GM12878 (cell line): Measurements from ENCODE around the gene PLD3. TPM values are rescaled to one million over a fixed set of nuclear protein-coding genes. Genes with fewer than 3 reads are reported as not detected.

Experiments
- CREM ChIP-seq: IDR thresholded peaks from 2 replicates; pipeline ENCODE4 v1.6.1; 2014; ENCODE audit warnings: antibody characterized with exemption, low read depth
- HDAC2 ChIP-seq: fragments of 200-600 bp; sonication (generic); IDR thresholded peaks from 2 replicates; pipeline ENCODE4 v1.6.1; 2017
- MEF2A ChIP-seq: IDR thresholded peaks from 2 replicates; pipeline ENCODE4 v1.6.1; 2011; ENCODE audit warnings: low read depth, mild to moderate bottlenecking, low read length, moderate library complexity; ENCODE audit not compliant: insufficient read depth
- MYC ChIP-seq: IDR thresholded peaks from 2 replicates; pipeline ENCODE4 v1.6.1; 2011; ENCODE audit warnings: mild to moderate bottlenecking, low read length, moderate library complexity, inconsistent platforms; ENCODE audit not compliant: insufficient read depth, insufficient replicate concordance, insufficient read length, severe bottlenecking
- NFXL1 ChIP-seq: fragments of 450-650 bp; IDR thresholded peaks from 2 replicates; pipeline ENCODE4 v1.6.1; 2017; ENCODE audit warnings: antibody characterized with exemption, mild to moderate bottlenecking, borderline replicate concordance
- NFYA ChIP-seq: IDR thresholded peaks from 2 replicates; pipeline ENCODE4 v1.6.1; 2011; ENCODE audit warnings: low read depth, mild to moderate bottlenecking, low read length, improper control_type of control experiment, borderline replicate concordance
- NR2C2 ChIP-seq: IDR thresholded peaks from 2 replicates; pipeline ENCODE4 v1.6.1; 2011; ENCODE audit warnings: borderline replicate concordance, low read depth; ENCODE audit not compliant: control insufficient read depth, insufficient read length
- ZNF217 ChIP-seq: fragments of 450-650 bp; IDR thresholded peaks from 2 replicates; pipeline ENCODE4 v1.6.1; 2017; ENCODE audit warnings: antibody characterized with exemption, mild to moderate bottlenecking
- polyA plus RNA-seq, 11 experiments: library from polyadenylated mRNA; depleted of rRNA in 4 of 11; unstranded in 6 of 11; stranded (reverse) in 5 of 11; fragments of >200 nt; fragmentation: Nextera tagmentation in 4 of 11; fragmentation: Illumina TruSeq in 1 of 11; extraction: Ambion mirVana in 4 of 11; extraction: Trizol in 1 of 11; gene quantifications; 1 replicate in 1 of 11; 2 replicates in 10 of 11; pipeline versions ENCODE4 v1.2.1 to v1.2.3, GENCODE V29; 2011 to 2016; ENCODE audit warnings: inconsistent platforms in 2 of 11, missing spikeins in 2 of 11, low read depth in 1 of 11
- total RNA-seq, 4 experiments: library from RNA; depleted of rRNA in 3 of 4; stranded (reverse); fragments of >200 nt in 3 of 4; fragmentation: Illumina TruSeq in 1 of 4; extraction: Trizol in 1 of 4; gene quantifications; 2 replicates each; pipeline versions ENCODE4 v1.2.1 to v1.2.3, GENCODE V29; 2013 to 2021
- TF ChIP-seq, protein P1 (sequence below): fragments of 450-650 bp; IDR thresholded peaks from 2 replicates; pipeline ENCODE4 v1.6.1; 2017; ENCODE audit warnings: mild to moderate bottlenecking, low read depth, inconsistent platforms; ENCODE audit not compliant: poor library complexity, severe bottlenecking
- TF ChIP-seq, protein P2 (sequence below), 3 experiments: IDR thresholded peaks in 2 of 3; conservative IDR thresholded peaks in 1 of 3; 2 replicates each; pipeline ENCODE4 v1.5.1; 2011; ENCODE audit warnings: low read depth in 3 of 3, low read length in 3 of 3, mild to moderate bottlenecking in 3 of 3, control low read depth in 2 of 3, moderate library complexity in 2 of 3, inconsistent platforms in 1 of 3, mixed read lengths in 1 of 3; ENCODE audit not compliant: control insufficient read depth in 2 of 3, insufficient read depth in 1 of 3; ENCODE audit errors: extremely low read depth in 1 of 3
- TF ChIP-seq, protein P3 (sequence below): fragments of 450-650 bp; conservative IDR thresholded peaks from 2 replicates; pipeline ENCODE4 v1.6.1; 2017; ENCODE audit warnings: mild to moderate bottlenecking, moderate library complexity
- TF ChIP-seq, protein P4 (sequence below): IDR thresholded peaks from 2 replicates; pipeline ENCODE4 v1.6.1; 2011; ENCODE audit warnings: low read depth, mild to moderate bottlenecking, low read length, moderate library complexity, borderline replicate concordance; ENCODE audit errors: extremely low read depth

PLD3 gene
- total and polyA plus RNA-seq, 10 of the 15 experiments (the other 5 are each of a cell fraction or from before 2014, with no cell fraction given) = 1.3 to 134 (median 72.7) TPM

DNA sequence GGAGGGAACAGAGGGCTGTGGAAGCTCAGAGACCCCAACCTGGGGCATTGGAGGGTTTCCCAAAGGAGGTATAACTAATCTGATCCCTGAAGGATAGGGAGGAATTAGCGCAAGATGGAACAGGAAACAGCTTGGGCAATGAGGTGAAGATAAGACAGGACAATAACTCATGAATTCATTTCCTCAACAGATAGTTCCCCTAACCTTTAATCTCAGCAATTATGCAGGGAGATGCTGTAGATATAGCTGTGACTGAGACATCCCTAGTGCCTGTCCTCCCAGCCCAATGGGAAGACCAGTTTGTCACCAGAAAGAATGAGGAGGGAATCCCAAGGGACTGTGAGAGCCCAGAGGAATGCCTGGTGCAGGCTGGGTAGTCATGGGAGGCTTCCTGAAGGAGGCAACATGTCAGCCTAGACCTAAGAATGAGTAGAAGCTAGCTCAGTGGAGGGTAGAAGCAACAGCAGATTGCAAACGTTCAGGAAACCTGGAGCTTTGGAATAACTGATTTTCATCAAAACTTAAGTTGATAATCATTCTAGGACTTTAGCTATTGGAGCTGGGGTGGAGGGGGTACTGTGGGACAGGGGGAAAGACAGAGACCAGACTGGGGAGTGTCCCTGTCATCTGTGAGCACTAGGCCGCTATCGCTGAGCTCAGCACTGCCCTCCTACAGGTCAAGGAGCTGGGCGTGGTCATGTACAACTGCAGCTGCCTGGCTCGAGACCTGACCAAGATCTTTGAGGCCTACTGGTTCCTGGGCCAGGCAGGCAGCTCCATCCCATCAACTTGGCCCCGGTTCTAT, 22.7 kb downstream of the PLD3 start (continued):
- TF ChIP-seq, protein P1, sequence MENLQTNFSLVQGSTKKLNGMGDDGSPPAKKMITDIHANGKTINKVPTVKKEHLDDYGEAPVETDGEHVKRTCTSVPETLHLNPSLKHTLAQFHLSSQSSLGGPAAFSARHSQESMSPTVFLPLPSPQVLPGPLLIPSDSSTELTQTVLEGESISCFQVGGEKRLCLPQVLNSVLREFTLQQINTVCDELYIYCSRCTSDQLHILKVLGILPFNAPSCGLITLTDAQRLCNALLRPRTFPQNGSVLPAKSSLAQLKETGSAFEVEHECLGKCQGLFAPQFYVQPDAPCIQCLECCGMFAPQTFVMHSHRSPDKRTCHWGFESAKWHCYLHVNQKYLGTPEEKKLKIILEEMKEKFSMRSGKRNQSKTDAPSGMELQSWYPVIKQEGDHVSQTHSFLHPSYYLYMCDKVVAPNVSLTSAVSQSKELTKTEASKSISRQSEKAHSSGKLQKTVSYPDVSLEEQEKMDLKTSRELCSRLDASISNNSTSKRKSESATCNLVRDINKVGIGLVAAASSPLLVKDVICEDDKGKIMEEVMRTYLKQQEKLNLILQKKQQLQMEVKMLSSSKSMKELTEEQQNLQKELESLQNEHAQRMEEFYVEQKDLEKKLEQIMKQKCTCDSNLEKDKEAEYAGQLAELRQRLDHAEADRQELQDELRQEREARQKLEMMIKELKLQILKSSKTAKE = no peak
- no peak for TF ChIP-seq NFYA
- no peak for TF ChIP-seq ZNF217
- no peak for TF ChIP-seq NR2C2
- TF ChIP-seq MEF2A = no peak
- TF ChIP-seq, protein P2, sequence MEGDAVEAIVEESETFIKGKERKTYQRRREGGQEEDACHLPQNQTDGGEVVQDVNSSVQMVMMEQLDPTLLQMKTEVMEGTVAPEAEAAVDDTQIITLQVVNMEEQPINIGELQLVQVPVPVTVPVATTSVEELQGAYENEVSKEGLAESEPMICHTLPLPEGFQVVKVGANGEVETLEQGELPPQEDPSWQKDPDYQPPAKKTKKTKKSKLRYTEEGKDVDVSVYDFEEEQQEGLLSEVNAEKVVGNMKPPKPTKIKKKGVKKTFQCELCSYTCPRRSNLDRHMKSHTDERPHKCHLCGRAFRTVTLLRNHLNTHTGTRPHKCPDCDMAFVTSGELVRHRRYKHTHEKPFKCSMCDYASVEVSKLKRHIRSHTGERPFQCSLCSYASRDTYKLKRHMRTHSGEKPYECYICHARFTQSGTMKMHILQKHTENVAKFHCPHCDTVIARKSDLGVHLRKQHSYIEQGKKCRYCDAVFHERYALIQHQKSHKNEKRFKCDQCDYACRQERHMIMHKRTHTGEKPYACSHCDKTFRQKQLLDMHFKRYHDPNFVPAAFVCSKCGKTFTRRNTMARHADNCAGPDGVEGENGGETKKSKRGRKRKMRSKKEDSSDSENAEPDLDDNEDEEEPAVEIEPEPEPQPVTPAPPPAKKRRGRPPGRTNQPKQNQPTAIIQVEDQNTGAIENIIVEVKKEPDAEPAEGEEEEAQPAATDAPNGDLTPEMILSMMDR (IDR thresholded peaks at IDR 0.05 in 2 of 3, conservative IDR thresholded peaks at IDR 0.05 in 1 of 3; ENCODE audit: control insufficient read depth in 2 of 3, extremely low read depth in 1 of 3, insufficient read depth in 1 of 3, low read depth in 3 of 3, low read length in 3 of 3) = no peak
- TF ChIP-seq CREM = no peak
- TF ChIP-seq HDAC2 = no peak
- TF ChIP-seq NFXL1 = no peak
- TF ChIP-seq MYC = no peak
- TF ChIP-seq, protein P3, sequence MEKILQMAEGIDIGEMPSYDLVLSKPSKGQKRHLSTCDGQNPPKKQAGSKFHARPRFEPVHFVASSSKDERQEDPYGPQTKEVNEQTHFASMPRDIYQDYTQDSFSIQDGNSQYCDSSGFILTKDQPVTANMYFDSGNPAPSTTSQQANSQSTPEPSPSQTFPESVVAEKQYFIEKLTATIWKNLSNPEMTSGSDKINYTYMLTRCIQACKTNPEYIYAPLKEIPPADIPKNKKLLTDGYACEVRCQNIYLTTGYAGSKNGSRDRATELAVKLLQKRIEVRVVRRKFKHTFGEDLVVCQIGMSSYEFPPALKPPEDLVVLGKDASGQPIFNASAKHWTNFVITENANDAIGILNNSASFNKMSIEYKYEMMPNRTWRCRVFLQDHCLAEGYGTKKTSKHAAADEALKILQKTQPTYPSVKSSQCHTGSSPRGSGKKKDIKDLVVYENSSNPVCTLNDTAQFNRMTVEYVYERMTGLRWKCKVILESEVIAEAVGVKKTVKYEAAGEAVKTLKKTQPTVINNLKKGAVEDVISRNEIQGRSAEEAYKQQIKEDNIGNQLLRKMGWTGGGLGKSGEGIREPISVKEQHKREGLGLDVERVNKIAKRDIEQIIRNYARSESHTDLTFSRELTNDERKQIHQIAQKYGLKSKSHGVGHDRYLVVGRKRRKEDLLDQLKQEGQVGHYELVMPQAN = no peak
- TF ChIP-seq, protein P4, sequence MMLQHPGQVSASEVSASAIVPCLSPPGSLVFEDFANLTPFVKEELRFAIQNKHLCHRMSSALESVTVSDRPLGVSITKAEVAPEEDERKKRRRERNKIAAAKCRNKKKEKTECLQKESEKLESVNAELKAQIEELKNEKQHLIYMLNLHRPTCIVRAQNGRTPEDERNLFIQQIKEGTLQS = no peak
